HepG2 (cell line): Measurements from ENCODE around the gene VDAC1. TPM values are rescaled to one million over a fixed set of nuclear protein-coding genes. Genes with fewer than 3 reads are reported as not detected.

Experiments
- ATAC-seq: fragments of 200-7000 bp; cut with Tn5 transposase; 3 replicates; pipeline ENCODE4 v1.9.1; 2020; ENCODE audit warnings: mild to moderate bottlenecking, moderate library complexity
- BruUV-seq: library from RNA; stranded (reverse); fragments of 400-500 nt; replicated peaks from 2 replicates; lab custom pipeline; 2021; lab: Mats Ljungman, UMichigan
- CTCF ChIA-PET: fragments of 300-600 bp; formaldehyde crosslinking; extraction: SDS; loops from one replicate; lab custom pipeline; 2021; ENCODE audit warnings: low total read pairs, inconsistent platforms, low intra/inter-chr PET ratio; lab: Yijun Ruan, JAX
- POLR2A ChIA-PET: fragments of 350-600 bp; sonication (Branson Sonifier 250); formaldehyde crosslinking; loops from one replicate; lab custom pipeline; 2020; ENCODE audit warnings: antibody characterized with exemption, inconsistent platforms; lab: Yijun Ruan, JAX
- DNase-seq: peaks from one replicate; pipeline ENCODE4 v3.0.0-alpha.2; 2015; ENCODE audit warnings: low spot score
- FAIRE-seq: peaks from 3 replicates; lab custom pipeline; 2011; peaks lifted over from hg19 to GRCh38; lab: Jason Lieb, UNC
- H2AFZ ChIP-seq: one replicate; pipeline ENCODE4 v1.6.1; 2011; ENCODE audit warnings: low read length, inconsistent platforms
- H3K27ac ChIP-seq: fragments of 300-600 bp; 3 replicates; pipeline ENCODE4 v1.8.0; 2011; ENCODE audit warnings: mixed run types, mild to moderate bottlenecking, mixed read lengths, low read length, inconsistent platforms; ENCODE audit not compliant: insufficient read depth; ENCODE audit errors: extremely low read length
- H3K27me3 ChIP-seq, 2 experiments: fragments of 200-600 bp in 1 of 2; 2 replicates in 1 of 2; 3 replicates in 1 of 2; pipeline versions ENCODE4 v1.6.0 to v1.8.0; 2011; ENCODE audit warnings: low read length in 2 of 2, mild to moderate bottlenecking in 2 of 2, moderate library complexity in 2 of 2, inconsistent platforms in 1 of 2; ENCODE audit not compliant: insufficient read depth in 2 of 2, control insufficient read depth in 1 of 2
- H3K36me3 ChIP-seq, 2 experiments: fragments of 200-600 bp in 1 of 2; replicated peaks in 1 of 2; 2 replicates in 1 of 2; 3 replicates in 1 of 2; pipeline versions ENCODE4 v1.5.1 to v1.8.0; 2011; ENCODE audit warnings: low read length in 2 of 2, inconsistent platforms in 1 of 2; ENCODE audit not compliant: insufficient read depth in 2 of 2, control insufficient read depth in 1 of 2
- H3K4me1 ChIP-seq: 2 replicates; pipeline ENCODE4 v1.5.1; 2012; ENCODE audit warnings: low read length, inconsistent platforms; ENCODE audit not compliant: insufficient read depth
- H3K4me2 ChIP-seq: 2 replicates; pipeline ENCODE4 v1.6.0; 2011; ENCODE audit warnings: low read depth, low read length, inconsistent platforms
- H3K4me3 ChIP-seq, 3 experiments: fragments of 200-600 bp in 1 of 3; sonication (generic), shearing (Covaris generic) in 1 of 3; replicated peaks in 1 of 3; 2 replicates each; pipeline ENCODE4 v1.5.1; 2011 to 2016; ENCODE audit warnings: low read length in 3 of 3, inconsistent platforms in 2 of 3, low read depth in 2 of 3, mild to moderate bottlenecking in 2 of 3, control low read depth in 1 of 3, mixed read lengths in 1 of 3; ENCODE audit not compliant: insufficient read depth in 1 of 3
- H3K79me2 ChIP-seq: one replicate; pipeline ENCODE4 v1.6.1; 2011; ENCODE audit warnings: low read length, inconsistent platforms; ENCODE audit not compliant: insufficient read depth
- H3K9ac ChIP-seq: 2 replicates; pipeline ENCODE4 v1.6.0; 2011; ENCODE audit warnings: mild to moderate bottlenecking, low read depth, low read length, inconsistent platforms; ENCODE audit not compliant: insufficient read depth
- H3K9me3 ChIP-seq: 2 replicates; pipeline ENCODE4 v1.5.1; 2012; ENCODE audit warnings: mild to moderate bottlenecking, low read length
- H4K20me1 ChIP-seq: 2 replicates; pipeline ENCODE4 v1.6.0; 2011; ENCODE audit warnings: inconsistent platforms, mild to moderate bottlenecking, low read length, moderate library complexity; ENCODE audit not compliant: insufficient read depth
- GATAD2A ChIP-seq: IDR thresholded peaks from 2 replicates; pipeline ENCODE4 v1.6.1; 2016
- GTF3A ChIP-seq: sonication (generic); formaldehyde crosslinking; conservative IDR thresholded peaks from 2 replicates; pipeline ENCODE4 v1.4.0; 2020; ENCODE audit warnings: mild to moderate bottlenecking, missing genetic modification reagents
- LCORL ChIP-seq, 2 experiments: fragments of 450-650 bp in 1 of 2; sonication (generic) in 1 of 2; formaldehyde crosslinking in 1 of 2; IDR thresholded peaks; 2 replicates each; pipeline versions ENCODE4 v1.5.0 to v1.6.1; 2017 to 2020; ENCODE audit warnings: antibody characterized with exemption in 1 of 2, missing genetic modification reagents in 1 of 2
- MAF1 ChIP-seq: sonication (generic); formaldehyde crosslinking; IDR thresholded peaks from 2 replicates; pipeline ENCODE4 v1.5.0; 2020; ENCODE audit warnings: missing genetic modification reagents, borderline replicate concordance
- MLLT10 ChIP-seq: sonication (generic); formaldehyde crosslinking; IDR thresholded peaks from 2 replicates; pipeline ENCODE4 v1.4.0; 2020; ENCODE audit warnings: missing genetic modification reagents
- MYNN ChIP-seq: sonication (generic); formaldehyde crosslinking; IDR thresholded peaks from 2 replicates; pipeline ENCODE4 v1.4.0; 2020; ENCODE audit warnings: mild to moderate bottlenecking, low read depth, missing genetic modification reagents
- PAF1 ChIP-seq: IDR thresholded peaks from 2 replicates; pipeline ENCODE4 v1.6.1; 2016; ENCODE audit warnings: missing genetic modification reagents, missing compliant biosample characterization
- PCBP1 ChIP-seq: fragments of 200-400 bp; formaldehyde crosslinking; IDR thresholded peaks from 2 replicates; pipeline ENCODE4 v1.6.1; 2017; ENCODE audit warnings: mild to moderate bottlenecking, low read depth, low read length, borderline replicate concordance
- SMARCE1 ChIP-seq: fragments of 450-650 bp; IDR thresholded peaks from 2 replicates; pipeline ENCODE4 v1.6.1; 2017; ENCODE audit warnings: borderline replicate concordance
- TBX2 ChIP-seq: sonication (generic); formaldehyde crosslinking; IDR thresholded peaks from 2 replicates; pipeline ENCODE4 v1.5.0; 2020; ENCODE audit warnings: missing genetic modification reagents, mild to moderate bottlenecking, borderline replicate concordance
- TSC22D2 ChIP-seq: sonication (generic); formaldehyde crosslinking; IDR thresholded peaks from 2 replicates; pipeline ENCODE4 v1.5.1; 2020; ENCODE audit warnings: missing genetic modification reagents, mild to moderate bottlenecking, borderline replicate concordance
- ZNF687 ChIP-seq: sonication (generic); formaldehyde crosslinking; IDR thresholded peaks from 2 replicates; pipeline ENCODE4 v1.5.1; 2020; ENCODE audit warnings: mild to moderate bottlenecking, missing genetic modification reagents, moderate library complexity
- ZSCAN22 ChIP-seq: sonication (generic); formaldehyde crosslinking; IDR thresholded peaks from 2 replicates; pipeline ENCODE4 v1.4.0; 2020; ENCODE audit warnings: mild to moderate bottlenecking, missing genetic modification reagents
- WGBS: methylation state at CpG from one replicate; pipeline ENCODE4 v1.1.6; 2017; ENCODE audit warnings: low lambda C conversion rate; 5-methylcytosine and 5-hydroxymethylcytosine counted together
- in situ Hi-C: cut with HindIII; loops from 2 replicates; pipeline ENCODE4 v1.10.0; 2017; ENCODE audit warnings: low pct_unique_long_range_greater_than_20kb; ENCODE audit not compliant: extremely low pct_ligation_motif_present
- intact Hi-C: fragments of 100-400 bp; cut with micrococcal nuclease; formaldehyde crosslinking; loops from one replicate; pipeline ENCODE4 v1.10.0; 2022; ENCODE audit not compliant: unreplicated experiment
- polyA plus RNA-seq, 8 experiments: library from polyadenylated mRNA; depleted of rRNA in 3 of 8; stranded (reverse) in 7 of 8; unstranded in 1 of 8; fragments of >200 nt; fragmentation: Illumina TruSeq in 4 of 8; extraction: Trizol in 4 of 8; gene quantifications; 2 replicates each; pipeline versions ENCODE4 v1.2.1 to v1.2.3, GENCODE V29; 2011 to 2016; ENCODE audit warnings: low read depth in 4 of 8, missing spikeins in 1 of 8, mixed read lengths in 1 of 8; ENCODE audit not compliant: insufficient read depth in 1 of 8
- total RNA-seq, 5 experiments: library from RNA; depleted of rRNA; stranded (reverse); fragments of >200 nt; fragmentation: Illumina TruSeq; extraction: Trizol; gene quantifications; 2 replicates each; pipeline ENCODE4 v1.2.3, GENCODE V29; 2016; ENCODE audit warnings: low read depth in 1 of 5
- TF ChIP-seq, protein P1 (sequence below): sonication (generic); formaldehyde crosslinking; IDR thresholded peaks from 2 replicates; pipeline ENCODE4 v1.4.0; 2020; ENCODE audit warnings: missing genetic modification reagents, borderline replicate concordance

VDAC1 gene
- total and polyA plus RNA-seq, 2 of the 13 experiments (the other 11 are each of a cell fraction or from before 2014, with no cell fraction given), result 112 to 380 TPM

DNA sequence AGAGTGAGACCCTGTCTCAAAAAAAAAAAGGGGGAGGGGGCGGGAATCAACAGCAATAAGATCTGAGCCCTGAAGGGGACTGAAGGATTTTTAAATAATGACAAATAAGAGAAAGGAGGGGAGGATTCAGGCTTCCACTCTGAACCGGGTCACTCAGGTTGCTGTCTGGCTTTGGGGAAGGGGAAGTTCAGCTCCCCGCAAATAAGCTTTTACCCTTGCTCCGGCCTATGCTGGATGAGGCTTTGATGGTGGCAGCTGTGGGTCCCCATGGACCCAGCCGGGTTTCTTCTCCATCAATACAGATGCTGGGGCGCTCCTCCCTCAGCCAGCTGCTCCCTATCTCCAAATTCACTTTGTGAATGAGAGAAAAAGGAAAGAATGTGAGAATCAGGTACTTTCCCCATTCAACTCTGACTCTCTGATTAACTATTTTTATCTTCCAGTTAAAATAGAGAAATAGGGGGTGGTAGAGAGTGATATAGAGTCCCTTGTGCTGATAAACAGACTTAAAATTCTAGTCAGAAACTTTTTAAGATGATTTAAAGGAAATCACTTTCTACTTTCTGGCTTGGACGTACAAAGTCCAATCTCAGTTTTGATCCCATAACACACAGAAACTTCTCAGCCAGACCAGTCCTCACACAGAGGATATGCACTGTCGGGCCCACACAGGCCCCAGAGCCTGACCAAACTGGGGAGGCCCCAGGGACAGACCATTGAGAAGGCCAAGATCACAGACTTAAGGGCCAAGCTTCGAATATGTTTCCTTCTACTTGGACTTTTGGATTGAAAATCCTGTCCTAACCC, 76.0 kb downstream of the VDAC1 start:
- intact Hi-C loops, result no loop called here
- no peaks in the 10 kb centered on the region for H3K79me2 ChIP-seq
- CTCF ChIA-PET, result no interaction called here
- TF ChIP-seq, protein P1, sequence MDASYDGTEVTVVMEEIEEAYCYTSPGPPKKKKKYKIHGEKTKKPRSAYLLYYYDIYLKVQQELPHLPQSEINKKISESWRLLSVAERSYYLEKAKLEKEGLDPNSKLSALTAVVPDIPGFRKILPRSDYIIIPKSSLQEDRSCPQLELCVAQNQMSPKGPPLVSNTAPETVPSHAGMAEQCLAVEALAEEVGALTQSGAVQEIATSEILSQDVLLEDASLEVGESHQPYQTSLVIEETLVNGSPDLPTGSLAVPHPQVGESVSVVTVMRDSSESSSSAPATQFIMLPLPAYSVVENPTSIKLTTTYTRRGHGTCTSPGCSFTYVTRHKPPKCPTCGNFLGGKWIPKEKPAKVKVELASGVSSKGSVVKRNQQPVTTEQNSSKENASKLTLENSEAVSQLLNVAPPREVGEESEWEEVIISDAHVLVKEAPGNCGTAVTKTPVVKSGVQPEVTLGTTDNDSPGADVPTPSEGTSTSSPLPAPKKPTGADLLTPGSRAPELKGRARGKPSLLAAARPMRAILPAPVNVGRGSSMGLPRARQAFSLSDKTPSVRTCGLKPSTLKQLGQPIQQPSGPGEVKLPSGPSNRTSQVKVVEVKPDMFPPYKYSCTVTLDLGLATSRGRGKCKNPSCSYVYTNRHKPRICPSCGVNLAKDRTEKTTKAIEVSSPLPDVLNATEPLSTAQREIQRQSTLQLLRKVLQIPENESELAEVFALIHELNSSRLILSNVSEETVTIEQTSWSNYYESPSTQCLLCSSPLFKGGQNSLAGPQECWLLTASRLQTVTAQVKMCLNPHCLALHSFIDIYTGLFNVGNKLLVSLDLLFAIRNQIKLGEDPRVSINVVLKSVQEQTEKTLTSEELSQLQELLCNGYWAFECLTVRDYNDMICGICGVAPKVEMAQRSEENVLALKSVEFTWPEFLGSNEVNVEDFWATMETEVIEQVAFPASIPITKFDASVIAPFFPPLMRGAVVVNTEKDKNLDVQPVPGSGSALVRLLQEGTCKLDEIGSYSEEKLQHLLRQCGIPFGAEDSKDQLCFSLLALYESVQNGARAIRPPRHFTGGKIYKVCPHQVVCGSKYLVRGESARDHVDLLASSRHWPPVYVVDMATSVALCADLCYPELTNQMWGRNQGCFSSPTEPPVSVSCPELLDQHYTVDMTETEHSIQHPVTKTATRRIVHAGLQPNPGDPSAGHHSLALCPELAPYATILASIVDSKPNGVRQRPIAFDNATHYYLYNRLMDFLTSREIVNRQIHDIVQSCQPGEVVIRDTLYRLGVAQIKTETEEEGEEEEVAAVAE (CRISPR knock-in tag), result no peak
- no peak for TF ChIP-seq ZSCAN22 (CRISPR knock-in tag)
- no peak for TF ChIP-seq GATAD2A (CRISPR knock-in tag)
- TF ChIP-seq MYNN, result no peak
- TF ChIP-seq MLLT10, result no peak
- no peak for TF ChIP-seq MAF1 (CRISPR knock-in tag)
- TF ChIP-seq SMARCE1, result no peak
- TF ChIP-seq PAF1, result no peak
- no peak for TF ChIP-seq LCORL (IDR thresholded peaks at IDR 0.05)
- no peak for TF ChIP-seq LCORL (CRISPR knock-in tag; IDR thresholded peaks at IDR 0.05)
- no peak for TF ChIP-seq ZNF687
- TF ChIP-seq TBX2, result no peak
- TF ChIP-seq PCBP1, result no peak
- no peak for TF ChIP-seq GTF3A
- no peak for TF ChIP-seq TSC22D2

More for the DNA sequence above, 76.0 kb downstream of the VDAC1 start:
- FAIRE-seq, result no peak
- H3K4me3 ChIP-seq, result no peak overlapping the region
- H3K4me2 ChIP-seq, result no peak overlapping the region
- H3K27ac ChIP-seq, result no peak overlapping the region
- no peaks in the 10 kb centered on the region for H3K9me3 ChIP-seq
- BruUV-seq, result no TSS peak
- H4K20me1 ChIP-seq, result no peaks in the 10 kb centered on the region
- no peaks in the 10 kb centered on the region for H3K36me3 ChIP-seq
- H2AFZ ChIP-seq, result no peak overlapping the region
- DNase-seq, result no peak
- peaks cover 13% of the 10 kb centered on the region; the same call in 1 of the 2 replicates for H3K4me1 ChIP-seq
- peaks cover 9 to 78% of the 10 kb centered on the region in 2 experiments for H3K27me3 ChIP-seq
- POLR2A ChIA-PET, result no interaction called here
- WGBS, result 28% methylated on average over 9 of the region's 9 CpGs
- no peak for ATAC-seq
- in situ Hi-C loops, result no loop called here
- H3K9ac ChIP-seq, result no peak overlapping the region
